ENCODE data around the gene DGKZ. TPM values are rescaled to one million over a fixed set of nuclear protein-coding genes. Genes with fewer than 3 reads are reported as not detected.

DGKZ gene
- total and polyA plus RNA-seq, 2 of the 13 experiments (the other 11 are each of a cell fraction or from before 2014, with no cell fraction given): 15.8 to 20.7 TPM

DNA sequence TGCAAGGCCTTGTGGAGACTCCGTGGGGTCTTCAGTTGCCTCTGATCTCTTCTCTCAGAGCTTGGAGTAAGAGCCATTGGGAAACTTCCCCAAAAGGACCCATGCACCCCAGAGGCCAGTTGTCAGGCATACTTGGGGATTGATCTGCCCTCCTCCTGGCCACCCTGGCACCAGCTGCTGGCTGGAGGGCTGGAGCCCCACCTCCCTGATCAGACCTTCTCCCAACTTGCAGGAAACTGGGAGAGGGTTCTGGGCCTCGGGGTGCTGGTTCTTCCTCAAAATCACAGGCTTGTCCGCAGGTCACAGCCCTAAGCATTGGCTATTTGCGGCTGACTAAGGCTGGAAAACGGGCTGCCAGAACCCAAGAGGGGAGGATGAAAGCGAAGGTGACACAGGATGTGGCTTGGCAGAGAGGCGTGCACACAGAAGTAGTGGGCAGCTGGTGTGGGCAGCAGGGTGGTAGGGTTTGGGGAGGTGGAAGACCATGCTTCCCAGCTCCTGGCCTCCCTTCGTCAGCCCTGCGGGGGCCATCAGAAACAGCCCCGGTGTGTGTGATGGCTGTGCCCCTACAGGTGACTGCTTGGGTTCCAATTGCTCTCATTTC lies 1.3 kb upstream of the DGKZ start (continued):
- TF ChIP-seq, protein P1, sequence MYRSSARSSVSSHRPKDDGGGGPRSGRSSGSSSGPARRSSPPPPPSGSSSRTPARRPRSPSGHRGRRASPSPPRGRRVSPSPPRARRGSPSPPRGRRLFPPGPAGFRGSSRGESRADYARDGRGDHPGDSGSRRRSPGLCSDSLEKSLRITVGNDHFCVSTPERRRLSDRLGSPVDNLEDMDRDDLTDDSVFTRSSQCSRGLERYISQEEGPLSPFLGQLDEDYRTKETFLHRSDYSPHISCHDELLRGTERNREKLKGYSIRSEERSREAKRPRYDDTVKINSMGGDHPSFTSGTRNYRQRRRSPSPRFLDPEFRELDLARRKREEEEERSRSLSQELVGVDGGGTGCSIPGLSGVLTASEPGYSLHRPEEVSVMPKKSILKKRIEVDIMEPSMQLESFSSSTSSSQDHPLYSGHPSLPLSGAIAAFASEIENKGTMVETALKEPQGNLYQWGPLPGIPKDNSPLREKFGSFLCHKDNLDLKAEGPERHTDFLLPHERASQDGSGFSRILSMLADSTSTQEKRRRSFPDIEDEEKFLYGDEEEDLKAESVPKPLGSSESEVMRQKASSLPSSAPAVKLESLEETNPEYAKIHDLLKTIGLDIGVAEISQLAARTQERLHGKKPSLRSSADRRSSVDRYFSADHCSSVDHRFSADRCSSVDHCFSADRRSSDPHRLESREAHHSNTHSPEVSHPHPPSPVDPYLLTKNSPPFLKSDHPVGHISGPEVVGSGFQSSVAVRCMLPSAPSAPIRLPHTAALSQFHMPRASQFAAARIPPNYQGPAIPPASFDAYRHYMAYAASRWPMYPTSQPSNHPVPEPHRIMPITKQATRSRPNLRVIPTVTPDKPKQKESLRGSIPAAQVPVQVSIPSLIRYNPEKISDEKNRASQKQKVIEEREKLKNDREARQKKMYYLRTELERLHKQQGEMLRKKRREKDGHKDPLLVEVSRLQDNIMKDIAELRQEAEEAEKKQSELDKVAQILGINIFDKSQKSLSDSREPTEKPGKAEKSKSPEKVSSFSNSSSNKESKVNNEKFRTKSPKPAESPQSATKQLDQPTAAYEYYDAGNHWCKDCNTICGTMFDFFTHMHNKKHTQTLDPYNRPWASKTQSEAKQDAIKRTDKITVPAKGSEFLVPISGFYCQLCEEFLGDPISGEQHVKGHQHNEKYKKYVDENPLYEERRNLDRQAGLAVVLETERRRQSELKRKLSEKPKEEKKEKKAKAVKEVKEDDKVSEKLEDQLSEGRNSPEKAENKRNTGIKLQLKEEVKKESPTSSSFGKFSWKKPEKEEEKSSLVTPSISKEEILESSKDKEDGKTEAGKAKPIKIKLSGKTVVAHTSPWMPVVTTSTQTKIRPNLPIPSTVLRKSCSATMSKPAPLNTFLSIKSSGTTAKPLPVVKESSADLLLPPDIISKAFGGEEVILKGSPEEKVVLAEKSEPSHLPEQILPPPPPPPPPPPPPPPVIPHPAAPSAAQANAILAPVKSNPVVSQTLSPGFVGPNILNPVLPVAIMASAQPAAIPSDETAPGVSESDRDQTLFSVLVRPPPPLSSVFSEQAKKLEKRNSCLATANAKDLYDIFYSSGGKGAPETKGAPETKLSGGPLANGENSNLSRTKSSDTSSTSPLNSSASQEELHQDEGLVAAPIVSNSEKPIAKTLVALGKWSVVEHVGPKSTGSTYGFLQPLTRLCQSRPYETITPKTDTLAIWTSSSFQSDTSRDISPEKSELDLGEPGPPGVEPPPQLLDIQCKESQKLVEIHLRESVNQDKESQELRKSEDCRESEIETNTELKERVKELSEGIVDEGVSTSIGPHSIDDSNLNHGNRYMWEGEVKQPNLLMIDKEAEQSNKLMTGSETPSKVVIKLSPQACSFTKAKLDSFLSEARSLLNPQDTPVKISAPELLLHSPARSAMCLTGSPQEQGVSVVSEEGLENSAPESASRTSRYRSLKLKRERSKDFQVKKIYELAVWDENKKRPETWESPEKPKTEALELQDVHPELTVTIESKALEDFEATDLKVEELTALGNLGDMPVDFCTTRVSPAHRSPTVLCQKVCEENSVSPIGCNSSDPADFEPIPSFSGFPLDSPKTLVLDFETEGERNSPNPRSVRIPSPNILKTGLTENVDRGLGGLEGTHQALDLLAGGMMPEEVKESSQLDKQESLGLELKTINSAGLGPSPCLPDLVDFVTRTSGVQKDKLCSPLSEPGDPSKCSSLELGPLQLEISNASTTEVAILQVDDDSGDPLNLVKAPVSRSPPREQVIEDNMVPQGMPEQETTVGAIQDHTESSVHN (CRISPR knock-in tag; IDR thresholded peaks at IDR 0.05): no peak

DNA sequence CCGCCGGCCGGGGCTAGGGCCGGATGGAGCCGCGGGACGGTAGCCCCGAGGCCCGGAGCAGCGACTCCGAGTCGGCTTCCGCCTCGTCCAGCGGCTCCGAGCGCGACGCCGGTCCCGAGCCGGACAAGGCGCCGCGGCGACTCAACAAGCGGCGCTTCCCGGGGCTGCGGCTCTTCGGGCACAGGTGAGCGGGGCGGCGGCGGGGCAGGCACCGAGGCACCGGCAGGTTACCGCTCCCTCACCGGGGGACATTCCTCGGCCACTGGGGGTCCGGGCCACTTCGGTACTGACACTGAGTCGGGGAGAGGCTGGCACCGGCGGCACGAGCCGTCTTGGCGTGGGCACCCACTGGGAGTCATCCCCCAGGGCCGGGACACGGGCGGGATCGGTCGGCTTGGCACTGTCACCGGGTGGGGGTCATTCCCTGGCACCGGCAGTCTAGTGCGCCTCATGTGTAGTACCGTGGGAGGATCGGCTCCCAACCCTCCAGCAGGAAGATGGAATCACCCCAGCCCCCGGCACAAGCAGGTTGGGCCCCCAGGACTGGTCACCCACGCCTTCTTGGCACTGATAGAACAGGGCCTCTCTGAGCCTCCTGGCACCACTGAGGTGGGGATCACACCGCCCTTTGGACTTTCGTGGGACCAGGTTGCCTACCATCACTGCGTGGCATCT lies 511 bp downstream of the DGKZ start:
- BruUV-seq (replicated peaks): no TSS peak
- Histone ChIP-seq H3K79me2 (ENCODE audit: insufficient read depth, low read length) (peaks cover 10% of the 10 kb centered on the region), H4K20me1 (ENCODE audit: insufficient read depth, low read length) (no peaks in the 10 kb centered on the region), H3K9me3 (ENCODE audit: low read length) (no peaks in the 10 kb centered on the region), H2AFZ (ENCODE audit: low read length) (no peak overlapping the region), H3K36me3 (replicated peaks in 1 of 2; ENCODE audit: control insufficient read depth in 1 of 2, insufficient read depth in 2 of 2, low read length in 2 of 2) (no peaks in the 10 kb centered on the region), H3K4me3 (replicated peaks in 1 of 3; ENCODE audit: insufficient read depth in 1 of 3, low read depth in 2 of 3, low read length in 3 of 3) (peak overlapping the region; percentile 73 to 99 (median 88)), H3K9ac (ENCODE audit: insufficient read depth, low read depth, low read length) (peak overlapping the region; percentile 73), H3K4me2 (ENCODE audit: low read depth, low read length) (peak overlapping the region; percentile 94), H3K4me1 (ENCODE audit: insufficient read depth, low read length) (peaks cover 70% of the 10 kb centered on the region), H3K27ac (ENCODE audit: extremely low read length, insufficient read depth, low read length) (no peak overlapping the region), H3K27me3 (ENCODE audit: control insufficient read depth in 1 of 2, insufficient read depth in 2 of 2, low read length in 2 of 2) (peaks cover 0 to 9% of the 10 kb centered on the region in 2 experiments; a peak in 3 of 5 replicates)
- peak; percentile 20 for ATAC-seq
- no peak for FAIRE-seq
- in situ Hi-C loops (cut with HindIII; ENCODE audit: extremely low pct_ligation_motif_present, low pct_unique_long_range_greater_than_20kb): no loop called here
- DNase-seq (ENCODE audit: low spot score): no peak
- WGBS (ENCODE audit: low lambda C conversion rate): 76% methylated on average over 19 of the region's 63 CpGs
- CTCF ChIA-PET (ENCODE audit: low intra/inter-chr PET ratio, low total read pairs): no interaction called here
- POLR2A ChIA-PET: interaction anchor here (1.4 to 1.9 kb wide), 2 partner anchors 32 to 105 kb away, joined by 4 to 5 read pairs; no protein-coding TSS in a partner anchor
- intact Hi-C loops (cut with micrococcal nuclease; ENCODE audit: unreplicated experiment): no loop called here
- TF ChIP-seq, protein P2, sequence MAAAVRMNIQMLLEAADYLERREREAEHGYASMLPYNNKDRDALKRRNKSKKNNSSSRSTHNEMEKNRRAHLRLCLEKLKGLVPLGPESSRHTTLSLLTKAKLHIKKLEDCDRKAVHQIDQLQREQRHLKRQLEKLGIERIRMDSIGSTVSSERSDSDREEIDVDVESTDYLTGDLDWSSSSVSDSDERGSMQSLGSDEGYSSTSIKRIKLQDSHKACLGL (CRISPR knock-in tag; IDR thresholded peaks at IDR 0.05): peak; percentile 27; the same call in 1 of the 2 replicates
- TF ChIP-seq RCOR2 (CRISPR knock-in tag; IDR thresholded peaks at IDR 0.05): no peak
- no peak for TF ChIP-seq ZNF549 (CRISPR knock-in tag; IDR thresholded peaks at IDR 0.05)
- no peak for TF ChIP-seq FOXK2 (IDR thresholded peaks at IDR 0.05)
- TF ChIP-seq CHCHD3 (CRISPR knock-in tag; IDR thresholded peaks at IDR 0.05): 0 out of 2 replicates have a peak, but pooled peaks have one; percentile 49
- TF ChIP-seq, protein P3, sequence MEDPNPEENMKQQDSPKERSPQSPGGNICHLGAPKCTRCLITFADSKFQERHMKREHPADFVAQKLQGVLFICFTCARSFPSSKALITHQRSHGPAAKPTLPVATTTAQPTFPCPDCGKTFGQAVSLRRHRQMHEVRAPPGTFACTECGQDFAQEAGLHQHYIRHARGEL (CRISPR knock-in tag; IDR thresholded peaks at IDR 0.05): no peak
- TF ChIP-seq ZNF232 (CRISPR knock-in tag; IDR thresholded peaks at IDR 0.05; ENCODE audit: borderline replicate concordance): no peak
- TF ChIP-seq, protein P4, sequence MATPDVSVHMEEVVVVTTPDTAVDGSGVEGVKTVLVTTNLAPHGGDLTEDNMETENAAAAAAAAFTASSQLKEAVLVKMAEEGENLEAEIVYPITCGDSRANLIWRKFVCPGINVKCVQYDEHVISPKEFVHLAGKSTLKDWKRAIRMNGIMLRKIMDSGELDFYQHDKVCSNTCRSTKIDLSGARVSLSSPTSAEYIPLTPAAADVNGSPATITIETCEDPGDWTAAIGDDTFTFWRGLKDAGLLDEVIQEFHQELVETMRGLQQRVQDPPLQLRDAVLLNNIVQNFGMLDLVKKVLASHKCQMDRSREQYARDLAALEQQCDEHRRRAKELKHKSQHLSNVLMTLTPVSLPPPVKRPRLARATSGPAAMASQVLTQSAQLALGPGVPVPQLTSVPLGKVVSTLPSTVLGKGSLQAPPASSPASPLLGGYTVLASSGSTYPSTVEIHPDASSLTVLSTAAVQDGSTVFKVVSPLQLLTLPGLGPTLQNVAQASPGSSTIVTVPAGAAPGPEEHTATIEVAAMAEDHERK (CRISPR knock-in tag; IDR thresholded peaks at IDR 0.05; ENCODE audit: low read depth): no peak
- 0 out of 2 replicates have a peak, but pooled peaks have one; percentile 24 for TF ChIP-seq ZNF33B (CRISPR knock-in tag; IDR thresholded peaks at IDR 0.05)
- TF ChIP-seq ZSCAN25 (CRISPR knock-in tag; IDR thresholded peaks at IDR 0.05): no peak

Data from HepG2 (cell line).